PC-3 (cell line): ENCODE measurements around the gene MAP3K7CL. TPM values are rescaled to one million over a fixed set of nuclear protein-coding genes. Genes with fewer than 3 reads are reported as not detected.

Experiments used
- ATAC-seq: fragments of 200-7000 bp; cut with Tn5 transposase; 2 replicates; pipeline ENCODE4 v1.9.1; 2020; ENCODE audit warnings: mild to moderate bottlenecking, moderate library complexity
- BruUV-seq: library from RNA; stranded (reverse); fragments of 400-500 nt; replicated peaks from 2 replicates; lab custom pipeline; 2021; lab: Mats Ljungman, UMichigan
- CTCF ChIA-PET: fragments of 300-600 bp; sonication (Branson Sonifier 250); formaldehyde crosslinking; loops from one replicate; lab custom pipeline; 2022; ENCODE audit warnings: antibody characterized with exemption; lab: Charles Lee
- POLR2A ChIA-PET: fragments of 300-600 bp; sonication (Branson Sonifier 250); formaldehyde crosslinking; loops from one replicate; lab custom pipeline; 2022; ENCODE audit warnings: antibody characterized with exemption; ENCODE audit not compliant: unreplicated experiment; lab: Charles Lee
- DNase-seq: peaks from one replicate; pipeline ENCODE4 v3.0.0-alpha.2; 2015
- H2AFZ ChIP-seq: fragments of 300-600 bp; sonication (generic); 2 replicates; pipeline ENCODE4 v1.6.0; 2016; ENCODE audit warnings: antibody characterized with exemption, low read length
- H3F3A ChIP-seq: fragments of 300-600 bp; sonication (generic); one replicate; pipeline ENCODE4 v1.6.0; 2017; ENCODE audit warnings: antibody characterized with exemption, low read length, control low read depth, mild to moderate bottlenecking; ENCODE audit not compliant: unreplicated experiment
- H3K27ac ChIP-seq: fragments of 300-600 bp; sonication (generic); 2 replicates; pipeline ENCODE4 v1.5.1; 2016; ENCODE audit warnings: mild to moderate bottlenecking, low read length
- H3K27me3 ChIP-seq: fragments of 300-600 bp; sonication (generic); 2 replicates; pipeline ENCODE4 v1.6.1; 2016; ENCODE audit warnings: low read length, mixed read lengths
- H3K36me3 ChIP-seq: fragments of 300-600 bp; sonication (generic); 2 replicates; pipeline ENCODE4 v1.6.1; 2016; ENCODE audit warnings: low read depth, mixed run types, low read length, mixed read lengths
- H3K4me1 ChIP-seq: fragments of 300-600 bp; sonication (generic); 2 replicates; pipeline ENCODE4 v1.5.1; 2016; ENCODE audit warnings: low read length; ENCODE audit not compliant: insufficient read depth
- H3K4me2 ChIP-seq: fragments of 300-600 bp; sonication (generic); 2 replicates; pipeline ENCODE4 v1.6.0; 2016; ENCODE audit warnings: low read length
- H3K4me3 ChIP-seq: fragments of 300-600 bp; sonication (generic); 2 replicates; pipeline ENCODE4 v1.5.1; 2016; ENCODE audit warnings: mild to moderate bottlenecking, low read length, mixed read lengths
- H3K79me2 ChIP-seq: fragments of 300-600 bp; sonication (generic); 2 replicates; pipeline ENCODE4 v1.6.1; 2017; ENCODE audit warnings: low read length, mixed read lengths
- H3K9ac ChIP-seq: fragments of 300-600 bp; sonication (generic); 2 replicates; pipeline ENCODE4 v1.6.0; 2016; ENCODE audit warnings: mild to moderate bottlenecking, low read length
- H3K9me2 ChIP-seq: fragments of 300-600 bp; sonication (generic); replicated peaks from 2 replicates; pipeline ENCODE4 v1.6.1; 2016; ENCODE audit warnings: mixed run types, low read length, mixed read lengths
- H3K9me3 ChIP-seq: fragments of 300-600 bp; sonication (generic); 2 replicates; pipeline ENCODE4 v1.6.1; 2016; ENCODE audit warnings: low read length, mixed read lengths
- H4K20me1 ChIP-seq: fragments of 300-600 bp; sonication (generic); 2 replicates; pipeline ENCODE4 v1.6.1; 2016; ENCODE audit warnings: low read length, mixed read lengths
- EZH2 ChIP-seq: fragments of 300-600 bp; sonication (generic); IDR thresholded peaks from one replicate; pipeline ENCODE4 v1.6.1; 2017; ENCODE audit warnings: antibody characterized with exemption, mild to moderate bottlenecking, low read length; ENCODE audit not compliant: unreplicated experiment
- EZH2phosphoT487 ChIP-seq: fragments of 300-600 bp; sonication (generic); IDR thresholded peaks from 2 replicates; pipeline ENCODE4 v1.6.1; 2018; ENCODE audit warnings: mild to moderate bottlenecking, antibody characterized with exemption, low read length, borderline replicate concordance
- intact Hi-C: fragments of 100-400 bp; cut with micrococcal nuclease; formaldehyde crosslinking; loops from 2 replicates; pipeline ENCODE4 v1.9.0; 2023
- total RNA-seq: library from RNA; depleted of rRNA; stranded (reverse); fragments of >200 nt; gene quantifications from 2 replicates; pipeline ENCODE4 v1.2.3, GENCODE V29; 2014
- TF ChIP-seq, protein P1 (sequence below): fragments of 300-600 bp; sonication (generic); conservative IDR thresholded peaks from 2 replicates; pipeline ENCODE4 v1.5.1; 2017; ENCODE audit warnings: antibody characterized with exemption, low read depth, mild to moderate bottlenecking, low read length

MAP3K7CL gene
- total RNA-seq, 1 experiment from 2014 or later = 1.3 TPM

DNA sequence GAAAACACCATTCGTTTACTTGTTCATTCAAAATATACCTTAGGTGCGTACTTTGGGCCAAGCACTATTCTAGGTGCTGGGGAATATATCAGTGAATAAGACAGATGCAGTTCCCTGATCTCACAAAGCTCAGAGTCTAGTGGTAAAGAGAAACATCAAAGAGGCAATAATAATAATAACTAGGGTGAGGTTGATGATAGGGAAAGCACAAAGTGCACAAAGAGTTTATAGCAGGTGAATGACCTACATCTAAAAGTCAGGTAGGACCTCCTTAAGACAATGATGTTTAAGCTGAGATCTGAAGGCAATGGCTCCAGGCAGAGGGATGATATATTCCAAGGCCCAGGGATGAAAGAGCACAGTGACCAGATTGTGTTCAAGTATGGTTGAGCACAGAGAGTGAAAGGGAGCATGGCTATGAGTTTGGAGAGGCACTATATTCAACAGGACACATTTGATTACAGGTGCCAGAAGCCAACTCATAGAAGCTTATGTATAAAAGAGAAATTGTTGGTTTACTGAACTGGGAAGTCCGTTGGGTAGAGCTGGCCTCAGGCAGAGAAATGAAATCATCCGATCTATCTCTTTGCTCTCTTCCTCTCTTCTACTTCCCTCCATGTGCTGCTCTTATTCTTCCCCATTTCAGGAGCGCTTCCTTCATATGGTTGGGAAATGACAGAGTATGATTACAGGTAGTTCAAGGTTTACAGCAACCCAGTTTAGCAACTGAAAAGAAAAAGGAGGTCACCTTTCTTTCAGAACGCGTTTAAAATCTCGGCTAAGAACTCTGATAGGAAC, 34.0 kb upstream of the MAP3K7CL start:
- Histone ChIP-seq H3K4me3 (no peak overlapping the region), H3K4me2 (no peak overlapping the region), H3K27ac (no peak overlapping the region), H3K9me3 (no peaks in the 10 kb centered on the region), H3K9ac (no peak overlapping the region), H2AFZ (no peak overlapping the region), H4K20me1 (no peaks in the 10 kb centered on the region), H3K27me3 (no peaks in the 10 kb centered on the region), H3F3A (no peaks in the 10 kb centered on the region), H3K9me2 (no peaks in the 10 kb centered on the region), H3K36me3 (no peaks in the 10 kb centered on the region), H3K4me1 (peaks cover 3% of the 10 kb centered on the region), H3K79me2 (no peaks in the 10 kb centered on the region)
- ChIA-PET POLR2A (no interaction called here), CTCF (no interaction called here)
- no TSS peak for BruUV-seq
- ATAC-seq = no peak
- DNase-seq = no peak
- TF ChIP-seq, protein P1, sequence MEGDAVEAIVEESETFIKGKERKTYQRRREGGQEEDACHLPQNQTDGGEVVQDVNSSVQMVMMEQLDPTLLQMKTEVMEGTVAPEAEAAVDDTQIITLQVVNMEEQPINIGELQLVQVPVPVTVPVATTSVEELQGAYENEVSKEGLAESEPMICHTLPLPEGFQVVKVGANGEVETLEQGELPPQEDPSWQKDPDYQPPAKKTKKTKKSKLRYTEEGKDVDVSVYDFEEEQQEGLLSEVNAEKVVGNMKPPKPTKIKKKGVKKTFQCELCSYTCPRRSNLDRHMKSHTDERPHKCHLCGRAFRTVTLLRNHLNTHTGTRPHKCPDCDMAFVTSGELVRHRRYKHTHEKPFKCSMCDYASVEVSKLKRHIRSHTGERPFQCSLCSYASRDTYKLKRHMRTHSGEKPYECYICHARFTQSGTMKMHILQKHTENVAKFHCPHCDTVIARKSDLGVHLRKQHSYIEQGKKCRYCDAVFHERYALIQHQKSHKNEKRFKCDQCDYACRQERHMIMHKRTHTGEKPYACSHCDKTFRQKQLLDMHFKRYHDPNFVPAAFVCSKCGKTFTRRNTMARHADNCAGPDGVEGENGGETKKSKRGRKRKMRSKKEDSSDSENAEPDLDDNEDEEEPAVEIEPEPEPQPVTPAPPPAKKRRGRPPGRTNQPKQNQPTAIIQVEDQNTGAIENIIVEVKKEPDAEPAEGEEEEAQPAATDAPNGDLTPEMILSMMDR = no peak
- TF ChIP-seq EZH2 (no peak), EZH2phosphoT487 (no peak)
- intact Hi-C loops = no loop called here

- TF ChIP-seq, protein P1 = no peak
- TF ChIP-seq EZH2phosphoT487 (no peak), EZH2 (no peak)
- intact Hi-C loops = no loop called here
- no peaks in the 10 kb centered on the region for H3K27me3 ChIP-seq
- no peaks in the 10 kb centered on the region for H3K4me1 ChIP-seq
- H3K27ac ChIP-seq = no peak overlapping the region
- DNase-seq = no peak
- H3F3A ChIP-seq = no peaks in the 10 kb centered on the region
- no peak overlapping the region for H3K9ac ChIP-seq
- H3K79me2 ChIP-seq = no peaks in the 10 kb centered on the region
- no peaks in the 10 kb centered on the region for H3K9me3 ChIP-seq
- H3K36me3 ChIP-seq = no peaks in the 10 kb centered on the region
- ChIA-PET CTCF (no interaction called here), POLR2A (interaction anchor here (0.6 kb wide), 1 partner anchor 16 kb away, joined by 3 read pairs; no protein-coding TSS in a partner anchor)
- no peak overlapping the region for H2AFZ ChIP-seq
- no peaks in the 10 kb centered on the region for H4K20me1 ChIP-seq
- no peak overlapping the region for H3K4me3 ChIP-seq
- BruUV-seq = no TSS peak
- no peak overlapping the region for H3K4me2 ChIP-seq
- H3K9me2 ChIP-seq = no peaks in the 10 kb centered on the region
- no peak for ATAC-seq
These were observed 32.3 kb upstream of the MAP3K7CL start for GRCh38 chr21:29098156-29098555.

DNA sequence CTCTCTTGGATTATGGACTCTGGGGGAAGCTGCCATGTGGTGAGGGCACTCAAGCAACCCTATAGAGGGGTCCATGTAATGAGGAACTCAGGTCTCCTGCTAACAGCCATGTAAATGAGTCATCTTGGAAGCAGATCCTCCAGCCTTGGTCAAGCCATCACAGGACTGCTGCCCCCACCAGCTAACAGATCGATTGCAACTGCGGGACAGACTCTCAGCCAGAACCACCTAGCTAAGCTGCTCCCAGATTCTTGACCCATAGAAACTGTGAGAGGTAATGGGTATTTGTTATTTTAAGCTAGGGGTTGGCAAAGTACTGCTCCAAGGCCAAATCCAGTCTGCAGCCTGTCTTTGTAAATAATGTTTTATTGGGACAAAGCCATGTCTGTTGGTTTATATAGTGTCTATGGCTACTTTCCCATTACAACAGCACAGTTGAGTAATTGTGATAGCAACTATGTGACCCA, 27.6 kb upstream of the MAP3K7CL start:
- Histone ChIP-seq H3K4me2 (no peak overlapping the region), H3K36me3 (no peaks in the 10 kb centered on the region), H3F3A (no peaks in the 10 kb centered on the region), H2AFZ (no peak overlapping the region), H3K79me2 (no peaks in the 10 kb centered on the region), H3K4me3 (no peak overlapping the region), H3K9me2 (no peaks in the 10 kb centered on the region), H3K9me3 (no peaks in the 10 kb centered on the region), H3K9ac (no peak overlapping the region), H4K20me1 (no peaks in the 10 kb centered on the region), H3K27me3 (no peaks in the 10 kb centered on the region), H3K27ac (no peak overlapping the region), H3K4me1 (peaks cover 13% of the 10 kb centered on the region)
- intact Hi-C loops = no loop called here
- TF ChIP-seq EZH2 (no peak), EZH2phosphoT487 (no peak)
- TF ChIP-seq, protein P1 = no peak
- ATAC-seq (no peak), DNase-seq (no peak)
- ChIA-PET CTCF (no interaction called here), POLR2A (no interaction called here)
- BruUV-seq = no TSS peak
